Coronary artery (tissue), 2 donors: ENCODE data around the gene PSME2.
A peak's percentile ranks its signal among the peaks of the same experiment; 100 is the strongest.

ENCODE experiments used
- DNase-seq: peaks from one replicate; pipeline ENCODE4 v3.0.0-alpha.2; 2017; ENCODE audit warnings: low spot score
- H3K27ac ChIP-seq, 2 donors: fragments of 200-600 bp; sonication (generic); one replicate each; pipeline ENCODE4 v1.5.1; 2016 to 2019
- H3K4me3 ChIP-seq: fragments of 200-600 bp; sonication (generic); 2 replicates; pipeline ENCODE4 v1.5.1; 2016; ENCODE audit warnings: mild to moderate bottlenecking, moderate library complexity
- TF ChIP-seq, protein P1 (sequence below): fragments of 200-600 bp; sonication (generic); IDR thresholded peaks from one replicate; pipeline ENCODE4 v1.5.1; 2019; ENCODE audit warnings: antibody characterized with exemption

PSME2 gene

GRCh38 chr14:24189460-24189859, 43.0 kb upstream of the PSME2 start:
- H3K27ac ChIP-seq = no peak overlapping the region
- no peak overlapping the region for H3K4me3 ChIP-seq
- DNase-seq = no peak
- TF ChIP-seq, protein P1, sequence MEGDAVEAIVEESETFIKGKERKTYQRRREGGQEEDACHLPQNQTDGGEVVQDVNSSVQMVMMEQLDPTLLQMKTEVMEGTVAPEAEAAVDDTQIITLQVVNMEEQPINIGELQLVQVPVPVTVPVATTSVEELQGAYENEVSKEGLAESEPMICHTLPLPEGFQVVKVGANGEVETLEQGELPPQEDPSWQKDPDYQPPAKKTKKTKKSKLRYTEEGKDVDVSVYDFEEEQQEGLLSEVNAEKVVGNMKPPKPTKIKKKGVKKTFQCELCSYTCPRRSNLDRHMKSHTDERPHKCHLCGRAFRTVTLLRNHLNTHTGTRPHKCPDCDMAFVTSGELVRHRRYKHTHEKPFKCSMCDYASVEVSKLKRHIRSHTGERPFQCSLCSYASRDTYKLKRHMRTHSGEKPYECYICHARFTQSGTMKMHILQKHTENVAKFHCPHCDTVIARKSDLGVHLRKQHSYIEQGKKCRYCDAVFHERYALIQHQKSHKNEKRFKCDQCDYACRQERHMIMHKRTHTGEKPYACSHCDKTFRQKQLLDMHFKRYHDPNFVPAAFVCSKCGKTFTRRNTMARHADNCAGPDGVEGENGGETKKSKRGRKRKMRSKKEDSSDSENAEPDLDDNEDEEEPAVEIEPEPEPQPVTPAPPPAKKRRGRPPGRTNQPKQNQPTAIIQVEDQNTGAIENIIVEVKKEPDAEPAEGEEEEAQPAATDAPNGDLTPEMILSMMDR = no peak

- no peak for DNase-seq
- peak overlapping the region in 1 of 2 donors; percentile 88 for H3K27ac ChIP-seq
- peak overlapping the region; percentile 90 for H3K4me3 ChIP-seq
- TF ChIP-seq, protein P1 = no peak
Measured at GRCh38 chr14:24189059-24189375, 42.6 kb upstream of the PSME2 start.

GRCh38 chr14:24188251-24189058, 42.0 kb upstream of the PSME2 start, which contains the start of gene IPO4:
IPO4 (minus strand) TSS chr14:24188816; CDS start chr14:24188787, 29 bp downstream.
- TF ChIP-seq, protein P1 = no peak
- Histone ChIP-seq H3K4me3 (peak within 1 kb of the TSS; percentile 90), H3K27ac (peak within 1 kb of the TSS; percentile 30 to 88)
- peak; percentile 98 for DNase-seq

GRCh38 chr14:24187539-24187915, 41.1 kb upstream of the PSME2 start:
- TF ChIP-seq, protein P1 = no peak
- H3K4me3 ChIP-seq = peak overlapping the region; percentile 90
- peak overlapping the region in 1 of 2 donors; percentile 88 for H3K27ac ChIP-seq
- DNase-seq = peak; percentile 72

GRCh38 chr14:24186831-24187538, 40.6 kb upstream of the PSME2 start:
- DNase-seq = no peak
- peak overlapping the region; percentile 90 for H3K4me3 ChIP-seq
- no peak overlapping the region for H3K27ac ChIP-seq
- TF ChIP-seq, protein P1 = no peak

DNA sequence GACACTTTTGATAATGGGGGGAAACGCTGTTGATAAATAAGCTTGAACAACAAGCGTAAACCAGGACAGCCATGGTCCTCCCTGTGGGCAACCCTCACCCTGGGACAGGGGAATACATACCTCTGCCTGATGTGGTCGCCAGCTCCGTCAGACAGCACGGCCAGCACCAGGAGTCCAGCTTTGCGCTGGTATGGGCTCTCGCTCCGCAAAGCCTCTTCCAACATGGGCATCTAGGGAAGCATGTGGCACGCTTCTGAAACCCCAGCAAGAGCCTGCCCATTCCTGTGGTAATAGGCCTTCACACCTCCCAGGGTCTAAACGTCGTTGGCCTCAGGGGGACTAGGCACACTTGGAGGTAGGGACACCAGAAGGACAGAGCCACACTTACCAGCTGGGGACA, 39.3 kb upstream of the PSME2 start:
- Histone ChIP-seq H3K27ac (no peak overlapping the region), H3K4me3 (no peak overlapping the region)
- TF ChIP-seq, protein P1 = no peak
- no peak for DNase-seq
